ENCODE measurements around the gene UBA7. TPM values are rescaled to one million over a fixed set of nuclear protein-coding genes. Genes with fewer than 3 reads are reported as not detected.
A peak's percentile ranks its signal among the peaks of the same experiment; 100 is the strongest.
"Not testable (repeated sequence)": the region's sequence is repeated elsewhere in the genome, so short reads cannot be mapped to it uniquely, and the experiment has no call there.

UBA7 gene
- total RNA-seq, 1 donor from 2014 or later = 0.47 TPM

DNA sequence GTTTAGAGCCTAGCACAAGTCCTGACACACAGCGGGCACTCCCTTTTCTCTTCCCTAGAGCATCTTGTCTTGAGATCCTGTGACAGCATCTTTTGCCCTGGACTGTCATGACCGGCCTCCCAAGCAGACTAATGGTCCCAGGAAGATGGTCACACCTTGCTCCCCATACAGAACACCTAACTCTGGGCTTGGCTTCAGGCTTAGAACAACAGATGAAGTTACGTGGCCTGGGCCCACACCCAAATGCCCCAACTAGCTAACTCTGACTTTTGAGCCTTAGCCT lies 26.6 kb downstream of the UBA7 start:
- H2AFZ ChIP-seq (replicated peaks) = no peak overlapping the region

GRCh38 chr3:49786357-49787181 lies 27.2 kb downstream of the UBA7 start, which contains the start of gene IP6K1:
TSS of gene IP6K1 (minus strand) at chr3:49786542. CDS start at chr3:49748040, 38,502 bp downstream.
- Histone ChIP-seq H3F3A (ENCODE audit: low read depth) (peaks cover 8% of the 10 kb centered on the region), H3K27me3 (no peaks in the 10 kb centered on the region), H3K79me2 (ENCODE audit: low read depth) (peaks cover 47% of the 10 kb centered on the region), H3K27ac (peak within 1 kb of the TSS; percentile 36), H3K9ac (peak within 1 kb of the TSS; percentile 71), H3K4me2 (peak within 1 kb of the TSS; percentile 94), H2AFZ (replicated peaks) (peak within 1 kb of the TSS; percentile 40), H3K9me3 (ENCODE audit: low read depth) (no peaks in the 10 kb centered on the region), H3K4me3 (peak within 1 kb of the TSS; percentile 81), H3K4me1 (peaks cover 3% of the 10 kb centered on the region), H4K20me1 (ENCODE audit: low read depth) (peaks cover 15% of the 10 kb centered on the region), H3K36me3 (no peaks in the 10 kb centered on the region)
- peak; percentile 100 for DNase-seq (ENCODE audit: low spot score)
- Mint-ChIP-seq H3K9me3 (no peaks in the 10 kb centered on the region), H3K36me3 (peaks cover 10% of the 10 kb centered on the region), H3K27ac (peak within 1 kb of the TSS; percentile 95), H3K4me3 (peak within 1 kb of the TSS; percentile 94), H3K27me3 (ENCODE audit: insufficient read depth, low read depth) (peaks cover 6% of the 10 kb centered on the region), H3K4me1 (peaks cover 39% of the 10 kb centered on the region)
- no peak for TF ChIP-seq CTCF (IDR thresholded peaks at IDR 0.05)
- TF ChIP-seq EZH2phosphoT487 (IDR thresholded peaks at IDR 0.05) = no peak
- TF ChIP-seq EZH2 (IDR thresholded peaks at IDR 0.05) = no peak

More for the DNA sequence above, 26.6 kb downstream of the UBA7 start:
- H3K4me1 Mint-ChIP-seq = peaks cover 38% of the 10 kb centered on the region
- Histone ChIP-seq H4K20me1 (ENCODE audit: low read depth) (peaks cover 11% of the 10 kb centered on the region), H3K27ac (no peak overlapping the region), H3K9me3 (ENCODE audit: low read depth) (no peaks in the 10 kb centered on the region), H3K4me1 (no peaks in the 10 kb centered on the region), H3K4me2 (peak overlapping the region; percentile 60), H3K79me2 (ENCODE audit: low read depth) (peaks cover 42% of the 10 kb centered on the region), H3K36me3 (no peaks in the 10 kb centered on the region), H3K9ac (no peak overlapping the region), H3K4me3 (peak overlapping the region; percentile 25), H3K27me3 (no peaks in the 10 kb centered on the region), H3F3A (ENCODE audit: low read depth) (peaks cover 5% of the 10 kb centered on the region)
- peak overlapping the region; percentile 95 for H3K27ac Mint-ChIP-seq
- peaks cover 10% of the 10 kb centered on the region for H3K36me3 Mint-ChIP-seq
- H3K4me3 Mint-ChIP-seq = peak overlapping the region; percentile 94
- no peak for DNase-seq (ENCODE audit: low spot score)
- no peaks in the 10 kb centered on the region for H3K9me3 Mint-ChIP-seq
- TF ChIP-seq EZH2 (IDR thresholded peaks at IDR 0.05) (no peak), CTCF (IDR thresholded peaks at IDR 0.05) (no peak)
- H3K27me3 Mint-ChIP-seq (ENCODE audit: insufficient read depth, low read depth) = peaks cover 6% of the 10 kb centered on the region

GRCh38 chr3:49785565-49786356 lies 28.0 kb downstream of the UBA7 start:
- TF ChIP-seq EZH2phosphoT487 (IDR thresholded peaks at IDR 0.05) (no peak), CTCF (IDR thresholded peaks at IDR 0.05) (no peak), EZH2 (IDR thresholded peaks at IDR 0.05) (no peak)
- peak overlapping the region; percentile 81 for H3K4me3 ChIP-seq
- Mint-ChIP-seq H3K4me3 (peak overlapping the region; percentile 94), H3K27me3 (ENCODE audit: insufficient read depth, low read depth) (peaks cover 4% of the 10 kb centered on the region), H3K9me3 (no peaks in the 10 kb centered on the region), H3K36me3 (peaks cover 14% of the 10 kb centered on the region), H3K4me1 (peaks cover 42% of the 10 kb centered on the region), H3K27ac (peak overlapping the region; percentile 85)
- peaks cover 55% of the 10 kb centered on the region for H3K79me2 ChIP-seq (ENCODE audit: low read depth)
- H3K4me1 ChIP-seq = peaks cover 4% of the 10 kb centered on the region
- H3K9me3 ChIP-seq (ENCODE audit: low read depth) = no peaks in the 10 kb centered on the region
- peaks cover 22% of the 10 kb centered on the region for H4K20me1 ChIP-seq (ENCODE audit: low read depth)
- H3K27ac ChIP-seq = peak overlapping the region; percentile 36
- H3F3A ChIP-seq (ENCODE audit: low read depth) = peaks cover 13% of the 10 kb centered on the region
- no peaks in the 10 kb centered on the region for H3K27me3 ChIP-seq
- H2AFZ ChIP-seq (replicated peaks) = peak overlapping the region; percentile 40
- H3K36me3 ChIP-seq = no peaks in the 10 kb centered on the region
- H3K9ac ChIP-seq = peak overlapping the region; percentile 71
- peak overlapping the region; percentile 94 for H3K4me2 ChIP-seq
- DNase-seq (ENCODE audit: low spot score) = no peak

DNA sequence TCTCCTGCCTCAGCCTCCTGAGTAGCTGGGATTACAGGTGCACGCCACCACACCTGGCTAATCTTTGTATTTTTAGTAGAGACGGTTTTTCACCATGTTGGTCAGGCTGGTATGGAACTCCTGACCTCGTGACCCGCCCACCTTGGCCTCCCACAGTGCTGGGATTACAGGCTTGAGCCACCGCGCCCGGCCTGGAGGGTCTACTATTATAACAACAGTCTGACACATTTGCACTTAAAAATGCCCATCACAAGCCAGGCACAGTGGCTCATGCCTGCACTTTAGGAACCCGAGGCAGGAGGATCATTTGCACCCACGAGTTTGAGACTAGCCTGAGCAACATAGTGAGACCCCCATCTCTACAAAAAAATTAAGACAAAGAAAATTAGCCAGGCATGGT lies 31.5 kb downstream of the UBA7 start:
- peaks cover 25% of the 10 kb centered on the region for H3K36me3 Mint-ChIP-seq

More for the DNA sequence above, 31.5 kb downstream of the UBA7 start:
- not testable (repeated sequence) for H3K4me3 ChIP-seq; H3K9ac ChIP-seq; H3K27ac ChIP-seq; H3K27me3 ChIP-seq; H3K27me3 Mint-ChIP-seq (ENCODE audit: insufficient read depth, low read depth); H3K4me3 Mint-ChIP-seq; H3K4me2 ChIP-seq; H3K9me3 Mint-ChIP-seq; DNase-seq (ENCODE audit: low spot score); H2AFZ ChIP-seq (replicated peaks); H3K27ac Mint-ChIP-seq; H3K4me1 ChIP-seq; H3K9me3 ChIP-seq (ENCODE audit: low read depth); H3K36me3 ChIP-seq
- Histone ChIP-seq H3K79me2 (ENCODE audit: low read depth) (peaks cover 90% of the 10 kb centered on the region), H3F3A (ENCODE audit: low read depth) (peaks cover 11% of the 10 kb centered on the region), H4K20me1 (ENCODE audit: low read depth) (peaks cover 34% of the 10 kb centered on the region)
- H3K4me1 Mint-ChIP-seq = peaks cover 39% of the 10 kb centered on the region

All from neural progenitor cell (in vitro differentiated cells).